Mesodermal cell (in vitro differentiated cells): ENCODE data around the gene SCN3A.

Source experiments
- H3K27ac ChIP-seq: 2 replicates; pipeline ENCODE4 v1.7.0; 2013; ENCODE audit warnings: mild to moderate bottlenecking, low read depth, low read length, moderate library complexity; ENCODE audit not compliant: severe bottlenecking
- H3K36me3 ChIP-seq: 2 replicates; pipeline ENCODE4 v1.7.1; 2013; ENCODE audit warnings: mild to moderate bottlenecking, low read length, moderate library complexity; ENCODE audit not compliant: control insufficient read depth, insufficient read depth
- H3K4me1 ChIP-seq: one replicate; pipeline ENCODE4 v1.7.1; 2013; ENCODE audit warnings: mild to moderate bottlenecking, low read length; ENCODE audit not compliant: insufficient read depth, control insufficient read depth, poor library complexity, severe bottlenecking
- H3K4me3 ChIP-seq: 2 replicates; pipeline ENCODE4 v1.7.0; 2013; ENCODE audit warnings: low read length, control low read depth, mild to moderate bottlenecking; ENCODE audit not compliant: insufficient read depth, poor library complexity, severe bottlenecking; ENCODE audit errors: extremely low read depth
- H3K9me3 ChIP-seq: 2 replicates; pipeline ENCODE4 v1.7.1; 2013; ENCODE audit warnings: mild to moderate bottlenecking, low read length, moderate library complexity; ENCODE audit not compliant: control insufficient read depth
- WGBS, 2 experiments: methylation state at CpG; one replicate each; pipeline ENCODE4 v1.1.5; 2013; ENCODE audit warnings: missing lambda C conversion rate in 2 of 2; ENCODE audit not compliant: insufficient coverage in 2 of 2; 5-methylcytosine and 5-hydroxymethylcytosine counted together

Gene SCN3A

DNA sequence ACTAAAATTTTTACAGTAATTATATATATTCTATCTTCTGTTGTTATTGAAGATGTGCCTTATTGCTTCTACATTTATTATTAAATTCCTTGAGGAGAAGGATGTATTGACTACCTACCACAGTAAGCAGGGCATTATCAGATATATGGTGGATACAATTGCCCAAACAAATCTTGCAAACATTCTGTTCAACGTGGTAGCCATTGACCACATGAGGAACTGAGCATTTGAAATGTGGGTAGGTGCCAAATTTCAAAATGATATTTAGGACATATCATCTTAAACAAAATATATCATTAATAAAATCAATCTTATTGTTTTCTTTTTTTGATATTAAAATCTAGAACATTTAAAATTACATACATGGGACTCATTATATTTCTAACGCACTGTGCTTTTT is 11.1 kb downstream of the SCN3A start:
- Histone ChIP-seq H3K4me3 (no peak overlapping the region), H3K27ac (no peak overlapping the region), H3K4me1 (no peaks in the 10 kb centered on the region), H3K36me3 (no peaks in the 10 kb centered on the region), H3K9me3 (no peaks in the 10 kb centered on the region)
- WGBS, 2 experiments, result no CpG with 5 or more reads among the region's 2 CpGs

DNA sequence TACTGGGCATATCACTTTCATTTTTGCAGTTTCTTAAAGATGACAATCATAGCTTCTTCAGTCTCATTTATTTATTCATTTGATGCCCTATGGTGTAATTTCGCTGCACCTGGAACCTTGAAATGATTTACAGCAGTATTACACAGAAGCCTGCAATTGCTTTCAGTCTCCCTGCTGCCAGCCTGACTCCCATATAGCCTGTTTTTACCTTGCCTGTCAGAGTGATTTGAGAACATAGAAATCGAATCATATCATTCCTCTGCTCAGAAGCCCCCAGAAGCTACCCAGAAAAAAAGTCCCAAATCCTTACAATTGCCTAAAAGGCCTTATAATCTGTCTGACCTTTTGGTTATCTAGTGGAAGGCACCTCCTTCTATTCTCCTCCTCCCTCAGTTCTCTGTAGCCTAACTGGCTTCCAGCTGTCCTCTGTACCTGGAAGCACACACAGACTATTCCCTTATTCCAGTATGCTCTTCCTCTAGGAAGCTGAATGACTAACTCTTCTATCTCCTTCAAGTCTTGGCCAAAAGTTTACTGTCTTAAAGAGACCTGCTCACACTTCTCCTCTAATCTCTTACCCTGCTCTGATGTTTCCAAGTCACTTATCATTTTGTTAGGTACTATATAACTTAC is 12.6 kb downstream of the SCN3A start:
- H3K4me3 ChIP-seq, result no peak overlapping the region
- no peaks in the 10 kb centered on the region for H3K9me3 ChIP-seq
- H3K4me1 ChIP-seq, result no peaks in the 10 kb centered on the region
- WGBS, 2 experiments, result 100% methylated on average over 1 of the region's 2 CpGs; no CpG with 5 or more reads in 1 of the 2 experiments
- H3K36me3 ChIP-seq, result no peaks in the 10 kb centered on the region
- H3K27ac ChIP-seq, result no peak overlapping the region

DNA sequence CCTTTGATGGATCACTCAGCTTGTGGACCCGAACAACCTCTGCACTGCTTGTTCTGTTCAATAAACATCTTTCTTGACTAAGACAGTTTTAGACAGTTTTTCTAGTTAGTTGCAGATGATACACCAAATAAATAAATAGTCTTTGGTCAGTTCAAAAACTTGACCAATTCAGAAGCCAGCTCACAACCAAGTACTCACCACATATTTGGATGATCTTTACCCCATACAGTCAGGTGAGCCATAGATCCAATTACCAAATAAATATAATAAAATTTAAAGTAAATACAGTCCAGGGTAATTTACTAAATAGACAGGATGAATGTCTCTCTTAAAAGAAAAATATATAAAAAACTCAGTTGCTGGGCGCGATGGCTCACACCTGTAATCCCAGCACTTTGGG is 18.2 kb downstream of the SCN3A start:
- no peak overlapping the region for H3K27ac ChIP-seq

DNA sequence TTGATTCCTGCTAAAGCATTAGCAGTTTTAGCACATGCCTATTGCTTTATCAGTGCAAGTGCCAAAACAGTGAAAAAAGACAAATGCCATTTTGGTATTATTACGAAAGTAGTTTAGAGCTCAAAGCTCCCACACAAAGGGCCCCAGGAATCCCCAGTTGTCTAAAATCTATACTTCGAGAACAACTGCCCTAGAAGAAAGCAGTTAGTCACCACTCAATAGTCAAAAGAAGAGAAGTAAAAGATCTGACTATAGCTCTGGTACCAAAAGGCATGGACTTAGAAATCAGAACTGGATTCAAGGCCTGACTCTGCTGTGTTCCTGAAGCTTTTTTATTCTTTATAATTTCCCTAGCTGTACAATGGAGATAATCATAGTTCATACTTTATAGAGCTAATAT is 21.8 kb downstream of the SCN3A start:
- Histone ChIP-seq H3K9me3 (no peaks in the 10 kb centered on the region), H3K4me1 (no peaks in the 10 kb centered on the region), H3K4me3 (no peak overlapping the region), H3K36me3 (no peaks in the 10 kb centered on the region), H3K27ac (no peak overlapping the region)
- WGBS, 2 experiments, result 92% methylated on average over 2 of the region's 2 CpGs; no CpG with 5 or more reads in 1 of the 2 experiments

More for the DNA sequence above, 18.2 kb downstream of the SCN3A start:
- 86 to 100% methylated on average over 1 of the region's 3 CpGs for WGBS, 2 experiments
- Histone ChIP-seq H3K9me3 (no peaks in the 10 kb centered on the region), H3K4me1 (no peaks in the 10 kb centered on the region), H3K4me3 (no peak overlapping the region), H3K36me3 (no peaks in the 10 kb centered on the region)

- no peak overlapping the region for H3K4me3 ChIP-seq
- no peak overlapping the region for H3K27ac ChIP-seq
- no peaks in the 10 kb centered on the region for H3K9me3 ChIP-seq
- no peaks in the 10 kb centered on the region for H3K4me1 ChIP-seq
- no peaks in the 10 kb centered on the region for H3K36me3 ChIP-seq
- WGBS, 2 experiments, result 100% methylated on average over 1 of the region's 2 CpGs; no CpG with 5 or more reads in 1 of the 2 experiments
Observed at GRCh38 chr2:165176780-165177179, 27.1 kb downstream of the SCN3A start.

- WGBS, 2 experiments, result no CpG with 5 or more reads among the region's 1 CpG
- H3K36me3 ChIP-seq, result no peaks in the 10 kb centered on the region
- no peak overlapping the region for H3K4me3 ChIP-seq
- no peaks in the 10 kb centered on the region for H3K4me1 ChIP-seq
- H3K27ac ChIP-seq, result no peak overlapping the region
- H3K9me3 ChIP-seq, result no peaks in the 10 kb centered on the region
Observed at GRCh38 chr2:165173215-165173614, 30.6 kb downstream of the SCN3A start.

DNA sequence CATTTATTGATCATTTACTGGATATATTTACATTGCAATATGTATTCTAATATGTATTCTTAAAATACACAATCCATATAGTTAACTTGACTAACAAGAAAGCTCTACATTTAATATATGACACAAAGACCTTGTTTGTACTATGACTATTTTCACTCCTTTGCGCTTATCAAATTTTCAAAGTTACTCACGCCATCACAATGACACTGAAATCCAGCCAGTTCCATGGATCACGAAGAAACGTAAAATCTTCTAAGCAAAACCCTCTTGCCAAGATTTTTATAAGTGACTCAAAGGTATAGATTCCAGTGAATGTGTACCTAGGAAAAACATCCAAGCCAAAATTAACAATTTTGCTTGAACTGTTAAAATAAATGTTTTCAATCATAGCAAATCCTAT is 39.6 kb downstream of the SCN3A start:
- 100% methylated on average over 1 of the region's 4 CpGs; no CpG with 5 or more reads in 1 of the 2 experiments for WGBS, 2 experiments
- Histone ChIP-seq H3K4me1 (no peaks in the 10 kb centered on the region), H3K36me3 (no peaks in the 10 kb centered on the region), H3K27ac (no peak overlapping the region), H3K4me3 (no peak overlapping the region), H3K9me3 (no peaks in the 10 kb centered on the region)

DNA sequence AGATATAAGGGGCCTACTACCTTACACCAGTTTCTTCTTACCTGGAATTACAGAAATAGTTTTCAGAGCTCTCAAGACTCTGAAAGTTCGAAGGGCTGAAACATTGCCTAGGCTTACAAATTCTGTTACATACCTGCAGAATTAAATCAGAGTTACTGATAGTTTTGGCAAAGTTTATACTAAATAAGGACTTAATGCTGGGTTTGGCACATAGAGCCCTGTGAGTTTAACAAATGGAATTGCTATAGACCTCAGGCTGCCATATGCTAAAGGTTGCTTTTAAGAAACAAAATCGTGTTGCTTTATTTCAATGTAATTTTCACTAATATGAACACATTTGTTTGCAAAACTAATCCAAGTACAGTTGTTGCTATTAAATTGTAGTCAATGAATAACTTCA is 40.1 kb downstream of the SCN3A start:
- Histone ChIP-seq H3K36me3 (no peaks in the 10 kb centered on the region), H3K27ac (no peak overlapping the region), H3K9me3 (no peaks in the 10 kb centered on the region), H3K4me1 (no peaks in the 10 kb centered on the region), H3K4me3 (no peak overlapping the region)
- 100% methylated on average over 1 of the region's 2 CpGs; no CpG with 5 or more reads in 1 of the 2 experiments for WGBS, 2 experiments

DNA sequence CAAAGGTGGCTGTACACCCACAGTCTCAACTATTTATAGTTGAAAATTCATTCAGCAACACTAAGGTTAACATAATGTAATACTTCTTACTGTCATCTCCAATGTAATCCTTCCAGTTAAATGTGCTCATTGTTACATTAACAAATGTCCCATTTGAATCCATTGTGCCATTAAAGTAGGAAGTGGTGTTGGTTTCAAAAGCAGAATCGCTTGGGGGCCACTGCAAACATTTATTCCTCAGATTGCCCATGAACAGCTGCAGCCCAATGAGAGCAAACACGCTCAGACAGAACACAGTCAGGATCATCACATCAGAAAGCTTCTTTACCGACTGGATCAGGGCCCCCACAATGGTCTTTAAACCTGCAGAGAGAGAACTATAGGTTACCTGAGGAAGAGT is 41.4 kb downstream of the SCN3A start:
- no peaks in the 10 kb centered on the region for H3K36me3 ChIP-seq
- no peaks in the 10 kb centered on the region for H3K4me1 ChIP-seq
- H3K9me3 ChIP-seq, result no peaks in the 10 kb centered on the region
- 100% methylated on average over 1 of the region's 3 CpGs; no CpG with 5 or more reads in 1 of the 2 experiments for WGBS, 2 experiments
- no peak overlapping the region for H3K27ac ChIP-seq
- H3K4me3 ChIP-seq, result no peak overlapping the region

GRCh38 chr2:165161510-165161909 is 42.3 kb downstream of the SCN3A start:
- WGBS, 2 experiments, result 100% methylated on average over 1 to 2 of the region's 2 CpGs
- Histone ChIP-seq H3K36me3 (no peaks in the 10 kb centered on the region), H3K27ac (no peak overlapping the region), H3K4me1 (no peaks in the 10 kb centered on the region), H3K4me3 (no peak overlapping the region), H3K9me3 (no peaks in the 10 kb centered on the region)

- no peak overlapping the region for H3K27ac ChIP-seq
- 90 to 94% methylated on average over 3 to 4 of the region's 4 CpGs for WGBS, 2 experiments
- H3K9me3 ChIP-seq, result no peaks in the 10 kb centered on the region
- no peaks in the 10 kb centered on the region for H3K4me1 ChIP-seq
- no peaks in the 10 kb centered on the region for H3K36me3 ChIP-seq
- H3K4me3 ChIP-seq, result no peak overlapping the region
Observed at GRCh38 chr2:165157160-165157559, 46.7 kb downstream of the SCN3A start.
